K562 (cell line): ENCODE results near the gene MAP10. TPM values are rescaled to one million over a fixed set of nuclear protein-coding genes. Genes with fewer than 3 reads are reported as not detected.

Source experiments
- ATAC-seq: fragments of 200-7000 bp; cut with Tn5 transposase; 3 replicates; pipeline ENCODE4 v1.9.1; 2020; ENCODE audit warnings: moderate library complexity
- BruUV-seq: library from RNA; stranded (reverse); fragments of 400-500 nt; replicated peaks from 2 replicates; lab custom pipeline; 2021; lab: Mats Ljungman, UMichigan
- CTCF ChIA-PET: fragments of 300-600 bp; formaldehyde crosslinking; extraction: SDS; loops from one replicate; lab custom pipeline; 2021; ENCODE audit warnings: low intra/inter-chr PET ratio; lab: Yijun Ruan, JAX
- POLR2A ChIA-PET: fragments of 300-600, 350-650 bp; sonication (Branson Sonifier 250); formaldehyde crosslinking; extraction: SDS; loops from one replicate; lab custom pipeline; 2021; ENCODE audit warnings: antibody characterized with exemption, inconsistent platforms; lab: Yijun Ruan, JAX
- DNase-seq, 4 experiments: peaks; one replicate each; pipeline versions ENCODE4 v3.0.0 to v3.0.0-alpha.2; 2011 to 2018; ENCODE audit warnings: low spot score in 3 of 4, mixed read lengths in 3 of 4; ENCODE audit errors: extremely low read depth in 1 of 4
- FAIRE-seq: peaks from 2 replicates; lab custom pipeline; 2011; peaks lifted over from hg19 to GRCh38; lab: Jason Lieb, UNC
- H2AFZ ChIP-seq: 2 replicates; pipeline ENCODE4 v1.6.0; 2011; ENCODE audit warnings: low read depth, low read length, control low read depth, inconsistent platforms
- H3K27ac ChIP-seq: fragments of 200-600 bp; 3 replicates; pipeline ENCODE4 v1.8.0; 2011; ENCODE audit warnings: low read depth, mild to moderate bottlenecking, control low read depth, inconsistent platforms, low read length, moderate library complexity, mixed read lengths; ENCODE audit errors: extremely low read depth
- H3K27me3 ChIP-seq, 2 experiments: fragments of 300-600 bp in 1 of 2; 2 replicates in 1 of 2; 3 replicates in 1 of 2; pipeline versions ENCODE4 v1.6.0 to v1.8.0; 2011; ENCODE audit warnings: inconsistent platforms in 2 of 2, low read length in 2 of 2, mild to moderate bottlenecking in 1 of 2, mixed read lengths in 1 of 2, moderate library complexity in 1 of 2; ENCODE audit not compliant: control insufficient read depth in 2 of 2, insufficient read depth in 2 of 2
- H3K36me3 ChIP-seq: fragments of 300-600 bp; 3 replicates; pipeline ENCODE4 v1.8.0; 2011; ENCODE audit warnings: mild to moderate bottlenecking, low read length, inconsistent platforms; ENCODE audit not compliant: control insufficient read depth, insufficient read depth
- H3K4me1 ChIP-seq, 2 experiments: fragments of 200-600 bp in 1 of 2; replicated peaks in 1 of 2; 2 replicates in 1 of 2; 3 replicates in 1 of 2; pipeline versions ENCODE4 v1.5.1 to v1.8.0; 2011; ENCODE audit warnings: inconsistent platforms in 2 of 2, low read length in 2 of 2, mild to moderate bottlenecking in 1 of 2, mixed read lengths in 1 of 2, moderate library complexity in 1 of 2; ENCODE audit not compliant: control insufficient read depth in 2 of 2, insufficient read depth in 2 of 2
- H3K4me2 ChIP-seq: 2 replicates; pipeline ENCODE4 v1.6.1; 2011; ENCODE audit warnings: low read length, control low read depth, inconsistent platforms, mixed read lengths; ENCODE audit not compliant: insufficient read depth
- H3K4me3 ChIP-seq: fragments of 200-600 bp; sonication (generic), shearing (Covaris generic); 2 replicates; pipeline ENCODE4 v1.5.1; 2016; ENCODE audit warnings: control low read depth, inconsistent platforms
- H3K79me2 ChIP-seq: fragments of 200-600 bp; 3 replicates; pipeline ENCODE4 v1.8.0; 2011; ENCODE audit warnings: low read length, inconsistent platforms; ENCODE audit not compliant: control insufficient read depth, insufficient read depth
- H3K9ac ChIP-seq, 2 experiments: 2 replicates each; pipeline versions ENCODE4 v1.6.0 to v1.6.1; 2011; ENCODE audit warnings: low read depth in 2 of 2, low read length in 2 of 2, control low read depth in 1 of 2, inconsistent platforms in 1 of 2, mild to moderate bottlenecking in 1 of 2, mixed read lengths in 1 of 2; ENCODE audit not compliant: insufficient read depth in 1 of 2
- H3K9me1 ChIP-seq: one replicate; pipeline ENCODE4 v1.6.0; 2011; ENCODE audit warnings: inconsistent platforms, mild to moderate bottlenecking, low read length, moderate library complexity; ENCODE audit not compliant: control insufficient read depth, insufficient read depth
- H3K9me3 ChIP-seq: replicated peaks from 2 replicates; pipeline ENCODE4 v1.5.1; 2011; ENCODE audit warnings: low read depth, low read length, inconsistent platforms; ENCODE audit not compliant: control insufficient read depth, insufficient read depth
- H4K20me1 ChIP-seq: replicated peaks from 2 replicates; pipeline ENCODE4 v1.6.1; 2011; ENCODE audit warnings: low read length, inconsistent platforms, mixed read lengths; ENCODE audit not compliant: control insufficient read depth, insufficient read depth
- ADNP ChIP-seq: fragments of 200-800 bp; sonication (Bioruptor generic); IDR thresholded peaks from 2 replicates; pipeline ENCODE4 v1.6.1; 2016; ENCODE audit warnings: missing genetic modification characterization, missing compliant biosample characterization
- ASH1L ChIP-seq: fragments of 450-650 bp; IDR thresholded peaks from 2 replicates; pipeline ENCODE4 v1.6.1; 2018; ENCODE audit warnings: borderline replicate concordance, mild to moderate bottlenecking, low read depth; ENCODE audit not compliant: partially characterized antibody
- CBFB ChIP-seq: sonication (generic); formaldehyde crosslinking; IDR thresholded peaks from 2 replicates; pipeline ENCODE4 v1.4.0; 2020; ENCODE audit warnings: mild to moderate bottlenecking, missing genetic modification reagents
- CTCFL ChIP-seq: IDR thresholded peaks from 2 replicates; pipeline ENCODE4 v1.6.1; 2011; ENCODE audit warnings: borderline replicate concordance, low read depth, mild to moderate bottlenecking, moderate library complexity, low read length; ENCODE audit not compliant: insufficient read depth, poor library complexity, severe bottlenecking
- CXXC5 ChIP-seq: fragments of 250-450 bp; sonication (Bioruptor Pico); IDR thresholded peaks from 2 replicates; pipeline ENCODE4 v1.8.0; 2022; ENCODE audit warnings: inconsistent platforms, mild to moderate bottlenecking, moderate library complexity
- EZH2 ChIP-seq: IDR thresholded peaks from 2 replicates; pipeline ENCODE4 v1.6.1; 2012; ENCODE audit warnings: low read depth, mild to moderate bottlenecking, inconsistent platforms, low read length, borderline replicate concordance
- KHSRP ChIP-seq: fragments of 450-650 bp; IDR thresholded peaks from 2 replicates; pipeline ENCODE4 v1.6.1; 2017
- NFXL1 ChIP-seq: fragments of 450-650 bp; formaldehyde crosslinking; IDR thresholded peaks from 2 replicates; pipeline ENCODE4 v1.4.0; 2021; ENCODE audit warnings: mild to moderate bottlenecking
- NFYB ChIP-seq: IDR thresholded peaks from 2 replicates; pipeline ENCODE4 v1.6.1; 2011; ENCODE audit warnings: mild to moderate bottlenecking, moderate library complexity; ENCODE audit not compliant: insufficient read length; ENCODE audit errors: extremely low read depth
- POLR2G ChIP-seq: fragments of 200-400 bp; formaldehyde crosslinking; IDR thresholded peaks from 2 replicates; pipeline ENCODE4 v1.6.1; 2017; ENCODE audit warnings: low read depth, mild to moderate bottlenecking, antibody characterized with exemption, low read length, moderate library complexity
- U2AF2 ChIP-seq: fragments of 200-400 bp; formaldehyde crosslinking; optimal IDR thresholded peaks from 2 replicates; pipeline ENCODE3; 2017; ENCODE audit warnings: low read depth, mild to moderate bottlenecking, low read length
- ZKSCAN8 ChIP-seq: fragments of 200-800 bp; sonication (Bioruptor generic); IDR thresholded peaks from 2 replicates; pipeline ENCODE4 v1.6.1; 2016; ENCODE audit warnings: missing genetic modification characterization, missing compliant biosample characterization
- ZNF507 ChIP-seq: conservative IDR thresholded peaks from 2 replicates; pipeline ENCODE4 v1.6.1; 2017; ENCODE audit warnings: missing genetic modification characterization, missing compliant biosample characterization
- ZNF707 ChIP-seq: fragments of 250-450 bp; sonication (Bioruptor Pico); conservative IDR thresholded peaks from 2 replicates; pipeline ENCODE4 v1.8.0; 2022; ENCODE audit warnings: inconsistent platforms, mild to moderate bottlenecking, moderate library complexity
- ZNF830 ChIP-seq: fragments of 250-450 bp; sonication (Bioruptor Pico); IDR thresholded peaks from 2 replicates; pipeline ENCODE4 v1.5.0; 2021; ENCODE audit warnings: mild to moderate bottlenecking
- WGBS: fragments of 100-300 bp; shearing (Covaris generic); methylation state at CpG from one replicate; pipeline ENCODE4 v1.1.6; 2016; ENCODE audit warnings: low coverage, mixed read lengths; ENCODE audit not compliant: insufficient coverage; ENCODE audit errors: missing lambda C conversion rate; 5-methylcytosine and 5-hydroxymethylcytosine counted together
- in situ Hi-C: fragments of 300-500 bp; cut with MboI; formaldehyde crosslinking; loops from 4 replicates; pipeline ENCODE4 v1.15.0; 2018; ENCODE audit warnings: inconsistent platforms, mixed read lengths
- intact Hi-C: fragments of 100-400 bp; cut with micrococcal nuclease; formaldehyde crosslinking; loops from 2 replicates; pipeline ENCODE4 v1.14.2; 2022
- polyA plus RNA-seq, 8 experiments: library from polyadenylated mRNA; depleted of rRNA in 4 of 8; stranded (reverse) in 5 of 8; unstranded in 3 of 8; fragments of >200 nt; fragmentation: Nextera tagmentation in 2 of 8; fragmentation: Illumina TruSeq in 1 of 8; extraction: Ambion mirVana in 2 of 8; extraction: Trizol in 1 of 8; gene quantifications; 2 replicates each; pipeline versions ENCODE4 v1.2.1 to v1.2.3, GENCODE V29; 2011 to 2014; ENCODE audit warnings: inconsistent platforms in 1 of 8, missing spikeins in 1 of 8
- total RNA-seq, 7 experiments: library from RNA; depleted of rRNA in 6 of 7; stranded (reverse); fragments of >200 nt in 6 of 7; fragmentation: Illumina TruSeq in 2 of 7; extraction: Trizol in 2 of 7; gene quantifications; 2 replicates each; pipeline versions ENCODE4 v1.2.1 to v1.2.3, GENCODE V29; 2011 to 2021; ENCODE audit warnings: low replicate concordance in 1 of 7
- TF ChIP-seq, protein P1 (sequence below): sonication (generic); formaldehyde crosslinking; IDR thresholded peaks from 2 replicates; pipeline ENCODE4 v1.8.0; 2023; ENCODE audit warnings: mild to moderate bottlenecking, missing genetic modification reagents

MAP10 gene
- total and polyA plus RNA-seq, 9 of the 15 experiments (the other 6 are each of a cell fraction or from before 2014, with no cell fraction given) = 0.11 to 0.98 (median 0.69) TPM

DNA sequence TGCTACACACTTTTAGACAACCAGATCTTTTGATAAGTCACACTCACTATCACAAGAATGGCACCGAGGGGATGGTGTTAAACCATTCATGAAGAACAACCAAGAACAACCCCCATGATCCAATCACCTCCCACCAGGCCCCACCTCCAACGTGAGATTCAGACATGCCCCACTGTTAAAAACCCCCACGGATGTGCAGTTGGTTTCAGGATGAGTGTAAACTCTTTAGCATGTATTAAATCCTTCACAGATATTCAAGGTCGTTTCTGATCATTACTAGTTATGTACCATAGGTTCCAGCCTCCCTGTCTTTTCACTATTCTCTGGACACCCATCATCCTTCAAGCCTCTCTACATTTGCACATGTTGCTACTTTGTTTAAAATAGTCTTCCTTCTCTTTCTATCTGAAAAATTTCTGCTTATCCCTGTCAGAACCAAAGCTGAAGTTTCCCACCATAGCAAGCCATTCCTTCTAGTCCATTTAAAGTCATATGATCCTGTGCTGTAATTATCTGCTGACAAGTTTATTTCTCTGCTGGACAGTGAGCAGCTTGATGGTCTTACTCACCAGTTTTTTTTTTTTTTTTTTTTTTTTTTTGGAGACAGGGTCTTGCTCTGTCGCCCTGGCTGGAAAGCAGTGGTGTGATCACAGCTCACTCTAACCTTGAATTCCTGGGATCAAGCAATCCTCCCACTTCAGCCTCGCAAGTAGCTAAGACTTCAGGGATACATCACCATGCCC, 36.8 kb downstream of the MAP10 start:
- H3K9ac ChIP-seq = no peak overlapping the region
- POLR2A ChIA-PET = interaction anchor here (0.7 kb wide), 1 partner anchor 13 kb away, joined by 3 read pairs; no protein-coding TSS in a partner anchor
- H2AFZ ChIP-seq = no peak overlapping the region
- DNase-seq (no peak), FAIRE-seq (no peak), ATAC-seq (no peak)
- H3K4me1 ChIP-seq = no peaks in the 10 kb centered on the region
- H3K27me3 ChIP-seq = no peaks in the 10 kb centered on the region
- H3K36me3 ChIP-seq = no peaks in the 10 kb centered on the region
- CTCF ChIA-PET = no interaction called here
- H3K4me3 ChIP-seq = no peak overlapping the region
- no peaks in the 10 kb centered on the region for H3K79me2 ChIP-seq
- H3K9me1 ChIP-seq = no peaks in the 10 kb centered on the region
- intact Hi-C loops = no loop called here
- no peaks in the 10 kb centered on the region for H3K9me3 ChIP-seq
- BruUV-seq = no TSS peak
- no peak overlapping the region for H3K27ac ChIP-seq
- no peaks in the 10 kb centered on the region for H4K20me1 ChIP-seq
- WGBS = 1% methylated on average over 6 of the region's 6 CpGs
- H3K4me2 ChIP-seq = no peak overlapping the region
- in situ Hi-C loops = no loop called here
- TF ChIP-seq ZNF507 (tag) (no peak), CTCFL (no peak), NFXL1 (CRISPR knock-in tag) (no peak), CXXC5 (no peak), U2AF2 (no peak), CBFB (CRISPR knock-in tag) (no peak), ZNF830 (CRISPR knock-in tag) (no peak), ADNP (no peak), NFYB (no peak), ASH1L (no peak), EZH2 (no peak), ZNF707 (no peak), KHSRP (no peak), POLR2G (no peak), ZKSCAN8 (CRISPR knock-in tag) (no peak)
- TF ChIP-seq, protein P1, sequence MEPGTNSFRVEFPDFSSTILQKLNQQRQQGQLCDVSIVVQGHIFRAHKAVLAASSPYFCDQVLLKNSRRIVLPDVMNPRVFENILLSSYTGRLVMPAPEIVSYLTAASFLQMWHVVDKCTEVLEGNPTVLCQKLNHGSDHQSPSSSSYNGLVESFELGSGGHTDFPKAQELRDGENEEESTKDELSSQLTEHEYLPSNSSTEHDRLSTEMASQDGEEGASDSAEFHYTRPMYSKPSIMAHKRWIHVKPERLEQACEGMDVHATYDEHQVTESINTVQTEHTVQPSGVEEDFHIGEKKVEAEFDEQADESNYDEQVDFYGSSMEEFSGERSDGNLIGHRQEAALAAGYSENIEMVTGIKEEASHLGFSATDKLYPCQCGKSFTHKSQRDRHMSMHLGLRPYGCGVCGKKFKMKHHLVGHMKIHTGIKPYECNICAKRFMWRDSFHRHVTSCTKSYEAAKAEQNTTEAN (CRISPR knock-in tag) = no peak
